ENCODE data around the gene TREX2. TPM values are rescaled to one million over a fixed set of nuclear protein-coding genes. Genes with fewer than 3 reads are reported as not detected.

The TREX2 gene
- polyA plus RNA-seq, 1 donor (not counting 4 experiments of a cell fraction or from before 2014, with no cell fraction given): 0.31 TPM

DNA sequence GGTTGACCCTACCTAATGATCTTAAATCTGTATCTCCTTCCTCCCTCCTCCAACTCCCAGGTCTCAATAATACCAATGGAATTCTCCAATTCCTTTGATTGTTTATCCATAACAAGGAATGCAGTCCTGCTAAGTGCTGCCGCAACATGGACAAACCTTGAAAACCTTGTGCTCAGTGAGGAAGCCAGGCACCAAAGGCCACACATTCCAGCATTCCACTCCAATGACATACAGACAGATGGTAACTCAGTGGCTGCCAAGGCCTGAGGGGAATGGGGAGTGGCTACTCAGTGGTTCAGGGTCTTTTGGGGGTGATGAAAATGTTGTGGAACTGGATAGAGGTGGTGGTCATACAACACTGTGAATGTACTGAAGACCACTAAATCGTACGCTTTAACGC is 14.1 kb upstream of the TREX2 start:
- no peaks in the 10 kb centered on the region for H3K9me3 ChIP-seq (ENCODE audit: control insufficient read depth, low read depth, low read length)
- H3K4me1 ChIP-seq (ENCODE audit: control insufficient read depth, extremely low read depth, insufficient read depth, low read length): peaks cover 2% of the 10 kb centered on the region
- no peak overlapping the region for H3K9ac ChIP-seq (ENCODE audit: control insufficient read depth, extremely low read depth, insufficient read depth, low read length)
- dilution Hi-C loops (cut with MboI; ENCODE audit: extremely low pct_ligation_motif_present, low sequenced_read_pairs): no loop called here
- H3K9me1 ChIP-seq (ENCODE audit: control insufficient read depth, extremely low read depth, insufficient read depth, low read length): no peaks in the 10 kb centered on the region
- H4K20me1 ChIP-seq (ENCODE audit: control insufficient read depth, extremely low read depth, insufficient read depth, low read length): no peaks in the 10 kb centered on the region
- DNase-seq (ENCODE audit: low read depth, low spot score) (no peak), FAIRE-seq (no peak)
- no peak overlapping the region for H3K4me3 ChIP-seq (ENCODE audit: control insufficient read depth in 2 of 3, extremely low read depth in 1 of 3, insufficient read depth in 2 of 3, low read depth in 1 of 3, low read length in 3 of 3)
- TF ChIP-seq, protein P1, sequence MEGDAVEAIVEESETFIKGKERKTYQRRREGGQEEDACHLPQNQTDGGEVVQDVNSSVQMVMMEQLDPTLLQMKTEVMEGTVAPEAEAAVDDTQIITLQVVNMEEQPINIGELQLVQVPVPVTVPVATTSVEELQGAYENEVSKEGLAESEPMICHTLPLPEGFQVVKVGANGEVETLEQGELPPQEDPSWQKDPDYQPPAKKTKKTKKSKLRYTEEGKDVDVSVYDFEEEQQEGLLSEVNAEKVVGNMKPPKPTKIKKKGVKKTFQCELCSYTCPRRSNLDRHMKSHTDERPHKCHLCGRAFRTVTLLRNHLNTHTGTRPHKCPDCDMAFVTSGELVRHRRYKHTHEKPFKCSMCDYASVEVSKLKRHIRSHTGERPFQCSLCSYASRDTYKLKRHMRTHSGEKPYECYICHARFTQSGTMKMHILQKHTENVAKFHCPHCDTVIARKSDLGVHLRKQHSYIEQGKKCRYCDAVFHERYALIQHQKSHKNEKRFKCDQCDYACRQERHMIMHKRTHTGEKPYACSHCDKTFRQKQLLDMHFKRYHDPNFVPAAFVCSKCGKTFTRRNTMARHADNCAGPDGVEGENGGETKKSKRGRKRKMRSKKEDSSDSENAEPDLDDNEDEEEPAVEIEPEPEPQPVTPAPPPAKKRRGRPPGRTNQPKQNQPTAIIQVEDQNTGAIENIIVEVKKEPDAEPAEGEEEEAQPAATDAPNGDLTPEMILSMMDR (optimal IDR thresholded peaks at IDR 0.05 in 1 of 3, IDR thresholded peaks at IDR 0.05 in 1 of 3, conservative IDR thresholded peaks at IDR 0.05 in 1 of 3; ENCODE audit: extremely low read depth in 1 of 3, insufficient read depth in 2 of 3, low read length in 3 of 3): no peak
- no peak for TF ChIP-seq EZH2 (IDR thresholded peaks at IDR 0.05; ENCODE audit: low read length)
- no peak overlapping the region for H3K4me2 ChIP-seq (ENCODE audit: control insufficient read depth, extremely low read depth, insufficient read depth, low read depth, low read length)
- H3K27me3 ChIP-seq (ENCODE audit: control insufficient read depth, extremely low read depth, insufficient read depth, low read length): no peaks in the 10 kb centered on the region
- H3K36me3 ChIP-seq (ENCODE audit: control insufficient read depth in 2 of 2, extremely low read depth in 1 of 2, insufficient read depth in 2 of 2, low read length in 2 of 2): peaks cover 0 to 3% of the 10 kb centered on the region in 2 experiments
- H3K79me2 ChIP-seq (ENCODE audit: control insufficient read depth, insufficient read depth, low read length): no peaks in the 10 kb centered on the region
- no peak overlapping the region for H3K27ac ChIP-seq (ENCODE audit: control insufficient read depth, insufficient read depth, low read length)
- no peak overlapping the region for H2AFZ ChIP-seq (ENCODE audit: control insufficient read depth, low read length)

- Histone ChIP-seq H3K9me1 (ENCODE audit: control insufficient read depth, extremely low read depth, insufficient read depth, low read length) (no peaks in the 10 kb centered on the region), H2AFZ (ENCODE audit: control insufficient read depth, low read length) (no peak overlapping the region), H3K36me3 (ENCODE audit: control insufficient read depth in 2 of 2, extremely low read depth in 1 of 2, insufficient read depth in 2 of 2, low read length in 2 of 2) (peaks cover 0 to 3% of the 10 kb centered on the region in 2 experiments), H4K20me1 (ENCODE audit: control insufficient read depth, extremely low read depth, insufficient read depth, low read length) (no peaks in the 10 kb centered on the region), H3K79me2 (ENCODE audit: control insufficient read depth, insufficient read depth, low read length) (no peaks in the 10 kb centered on the region), H3K27ac (ENCODE audit: control insufficient read depth, insufficient read depth, low read length) (no peak overlapping the region), H3K4me1 (ENCODE audit: control insufficient read depth, extremely low read depth, insufficient read depth, low read length) (peaks cover 2% of the 10 kb centered on the region), H3K27me3 (ENCODE audit: control insufficient read depth, extremely low read depth, insufficient read depth, low read length) (no peaks in the 10 kb centered on the region), H3K4me2 (ENCODE audit: control insufficient read depth, extremely low read depth, insufficient read depth, low read depth, low read length) (no peak overlapping the region), H3K9me3 (ENCODE audit: control insufficient read depth, low read depth, low read length) (no peaks in the 10 kb centered on the region), H3K9ac (ENCODE audit: control insufficient read depth, extremely low read depth, insufficient read depth, low read length) (no peak overlapping the region), H3K4me3 (ENCODE audit: control insufficient read depth in 2 of 3, extremely low read depth in 1 of 3, insufficient read depth in 2 of 3, low read depth in 1 of 3, low read length in 3 of 3) (no peak overlapping the region)
- dilution Hi-C loops (cut with MboI; ENCODE audit: extremely low pct_ligation_motif_present, low sequenced_read_pairs): no loop called here
- TF ChIP-seq, protein P1 (optimal IDR thresholded peaks at IDR 0.05 in 1 of 3, IDR thresholded peaks at IDR 0.05 in 1 of 3, conservative IDR thresholded peaks at IDR 0.05 in 1 of 3; ENCODE audit: extremely low read depth in 1 of 3, insufficient read depth in 2 of 3, low read length in 3 of 3): no peak
- TF ChIP-seq EZH2 (IDR thresholded peaks at IDR 0.05; ENCODE audit: low read length): no peak
- FAIRE-seq (no peak), DNase-seq (ENCODE audit: low read depth, low spot score) (no peak)
Observed at GRCh38 chrX:153458476-153458875, 12.6 kb upstream of the TREX2 start.
